K562 (cell line): Measurements from ENCODE around the gene TMEM150A.
"Not testable (repeated sequence)": the region's sequence is repeated elsewhere in the genome, so short reads cannot be mapped to it uniquely, and the experiment has no call there.

ENCODE experiments used
- DPF2 ChIP-seq: fragments of 450-650 bp; IDR thresholded peaks from 2 replicates; pipeline ENCODE4 v1.6.1; 2016
- NRF1 ChIP-seq, 2 experiments: fragments of 450-650 bp; IDR thresholded peaks in 1 of 2; conservative IDR thresholded peaks in 1 of 2; 2 replicates each; pipeline ENCODE4 v1.6.1; 2014; ENCODE audit warnings: mild to moderate bottlenecking in 2 of 2
- STAG1 ChIP-seq: sonication (generic); formaldehyde crosslinking; IDR thresholded peaks from 2 replicates; pipeline ENCODE4 v1.5.0; 2020; ENCODE audit warnings: missing genetic modification reagents, borderline replicate concordance
- ZNF311 ChIP-seq: fragments of 250-450 bp; sonication (Bioruptor Pico); IDR thresholded peaks from 2 replicates; pipeline ENCODE4 v1.4.0; 2020; ENCODE audit warnings: mild to moderate bottlenecking, moderate library complexity

GRCh38 chr2:85592299-85592698 is 10.2 kb downstream of the TMEM150A start:
- not testable (repeated sequence) for TF ChIP-seq STAG1 (CRISPR knock-in tag); ZNF311 (CRISPR knock-in tag); DPF2; NRF1 (conservative IDR thresholded peaks at IDR 0.05 in 1 of 2, IDR thresholded peaks at IDR 0.05 in 1 of 2)
